Uterus (tissue), 2 donors: Measurements from ENCODE around the gene SLC43A3.

Experiments used
- CTCF ChIP-seq, 4 experiments: fragments of 200-600 bp in 2 of 4; fragments of 450-650 bp in 2 of 4; sonication (generic) in 2 of 4; IDR thresholded peaks; one replicate each; pipeline ENCODE4 v1.5.1; 2016 to 2019; ENCODE audit warnings: antibody characterized with exemption in 4 of 4, mild to moderate bottlenecking in 2 of 4, moderate library complexity in 1 of 4
- POLR2A ChIP-seq, 2 donors: fragments of 450-650 bp; IDR thresholded peaks; one replicate each; pipeline ENCODE4 v1.6.1; 2016; ENCODE audit warnings: antibody characterized with exemption in 2 of 2, mild to moderate bottlenecking in 1 of 2, moderate library complexity in 1 of 2

GRCh38 chr11:57407010-57407920, 19.7 kb downstream of the SLC43A3 start:
- no peak for TF ChIP-seq CTCF (IDR thresholded peaks at IDR 0.05)
- TF ChIP-seq POLR2A (IDR thresholded peaks at IDR 0.05), result no peak
